ELF-1 (cell line): ENCODE results near the gene ADGB.

Source experiments
- DNase-seq: peaks from one replicate; pipeline ENCODE4 v3.0.0-alpha.2; 2016; ENCODE audit warnings: low read depth, low spot score

Gene ADGB

DNA sequence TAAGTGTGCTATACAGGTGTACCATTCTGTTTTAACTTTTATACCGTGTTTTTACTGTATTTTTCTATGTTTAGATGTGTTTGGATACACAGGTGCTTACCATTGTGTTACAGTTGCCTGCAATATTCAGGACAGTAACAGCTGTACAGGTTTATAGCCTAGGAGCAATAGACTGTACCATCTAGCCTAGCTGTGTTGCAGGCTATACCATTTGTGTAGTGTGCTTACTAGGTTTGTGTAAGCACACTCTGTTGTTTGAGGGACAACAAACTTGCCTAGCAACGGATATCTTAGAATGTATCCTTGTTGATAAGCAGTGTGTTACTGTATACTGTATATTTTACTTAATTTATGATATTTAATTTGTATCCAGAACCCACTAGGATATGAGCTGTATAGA, 35.2 kb downstream of the ADGB start:
- no peak for DNase-seq

DNA sequence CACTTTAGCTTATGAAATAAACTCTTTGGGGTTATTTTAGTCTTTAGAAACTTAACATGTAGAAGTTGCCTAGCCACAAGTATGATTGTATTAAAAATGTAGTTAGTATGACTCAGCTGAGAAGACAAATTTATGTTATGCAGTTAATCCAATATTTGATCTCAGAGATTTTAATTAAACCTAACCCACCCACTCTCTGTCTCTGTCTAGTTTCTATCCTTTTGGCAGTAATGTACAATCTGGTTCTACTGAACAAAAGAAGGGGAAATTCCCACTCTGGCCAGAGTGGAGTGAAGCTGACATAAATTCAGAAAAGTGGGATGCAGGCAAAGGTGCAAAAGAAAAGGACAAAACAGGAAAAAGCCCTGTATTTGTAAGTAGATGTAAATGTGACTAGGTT, 36.4 kb downstream of the ADGB start:
- DNase-seq = no peak

DNA sequence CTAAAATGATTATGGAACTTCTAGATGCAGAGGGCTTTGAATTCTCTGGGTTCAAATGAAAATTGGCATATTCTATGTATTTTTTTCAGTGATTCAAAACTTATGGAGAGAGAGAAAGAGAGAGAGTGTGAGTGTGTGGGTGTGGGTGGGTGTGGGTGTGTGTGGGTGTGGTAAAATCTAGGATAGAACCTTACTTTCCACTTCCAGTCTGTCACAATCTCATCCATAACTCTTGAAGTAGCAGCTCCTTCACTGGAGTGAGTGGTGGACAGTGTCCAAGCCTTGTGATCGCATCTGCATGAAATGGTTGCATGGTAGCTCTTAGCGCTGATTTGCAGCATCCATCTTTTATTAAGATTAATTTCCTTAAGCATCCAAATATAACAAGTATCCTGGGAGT, 37.7 kb downstream of the ADGB start:
- DNase-seq = no peak

DNA sequence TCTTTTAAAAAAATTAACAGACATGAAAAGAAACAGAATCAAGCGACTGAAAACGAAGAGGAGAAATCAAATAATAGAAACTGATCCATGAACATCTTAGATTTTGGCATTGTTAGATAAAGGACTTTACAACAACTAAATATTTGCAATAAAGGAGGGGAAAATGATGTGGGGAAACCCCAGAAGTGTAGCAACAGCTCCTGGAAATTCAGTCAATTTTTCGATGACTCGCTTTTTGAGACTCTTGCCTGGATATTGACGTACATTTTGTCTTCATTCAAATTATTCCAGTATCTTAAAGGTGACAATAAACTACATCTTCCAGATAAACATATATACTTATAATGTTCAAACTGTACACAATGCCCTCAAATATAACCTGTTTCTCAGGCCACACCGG, 44.1 kb downstream of the ADGB start:
- DNase-seq = no peak

DNA sequence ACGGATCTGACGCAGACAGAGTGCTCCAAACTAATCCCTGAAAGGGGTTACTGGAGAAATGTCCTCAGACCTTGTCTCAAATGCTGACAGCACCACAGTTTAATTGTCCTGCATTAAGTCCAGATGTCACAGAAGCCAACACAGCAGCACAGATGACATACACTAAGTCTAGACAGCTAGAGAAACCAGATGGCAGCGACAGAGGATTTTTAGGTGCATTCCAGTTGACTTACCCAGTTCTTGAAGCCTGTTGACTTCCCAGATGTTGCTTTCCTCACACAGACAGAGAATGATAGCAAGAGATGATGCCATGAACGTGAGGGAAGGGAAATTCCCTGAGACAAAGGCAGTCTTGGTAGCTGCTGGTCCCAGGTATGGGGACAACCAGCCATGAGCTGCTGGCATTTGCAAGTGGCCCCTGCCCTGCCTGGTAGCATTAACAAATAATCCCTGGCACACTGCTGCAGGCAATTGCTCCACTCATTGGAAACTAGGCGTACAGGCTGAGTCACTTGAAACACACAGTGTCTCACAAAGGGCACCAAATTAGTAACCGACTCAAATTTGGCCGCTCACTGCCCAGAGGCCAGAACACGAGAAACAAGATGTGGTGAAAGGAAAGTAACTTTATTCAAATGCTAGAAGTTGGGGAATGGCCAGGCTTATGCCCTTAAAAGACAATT, 52.2 kb downstream of the ADGB start:
- no peak for DNase-seq

DNA sequence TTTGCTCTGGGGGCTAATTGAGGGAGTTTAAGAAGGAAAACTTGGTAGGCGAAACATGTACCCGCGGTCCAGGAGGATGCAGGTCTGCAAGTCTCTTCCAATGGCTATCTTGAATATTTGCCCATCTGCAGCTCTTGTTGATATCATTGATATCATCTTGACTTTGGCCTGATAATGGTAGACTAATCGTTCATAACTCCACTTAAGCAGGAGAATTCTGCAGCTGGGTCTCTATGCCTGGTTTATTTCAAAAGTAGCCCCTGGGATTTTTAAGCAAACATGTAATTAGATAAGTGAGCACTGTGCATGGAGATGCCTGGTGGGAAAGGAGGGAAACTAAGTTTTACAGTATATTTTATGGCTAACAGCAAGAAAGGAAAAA, 52.7 kb downstream of the ADGB start:
- DNase-seq = no peak

DNA sequence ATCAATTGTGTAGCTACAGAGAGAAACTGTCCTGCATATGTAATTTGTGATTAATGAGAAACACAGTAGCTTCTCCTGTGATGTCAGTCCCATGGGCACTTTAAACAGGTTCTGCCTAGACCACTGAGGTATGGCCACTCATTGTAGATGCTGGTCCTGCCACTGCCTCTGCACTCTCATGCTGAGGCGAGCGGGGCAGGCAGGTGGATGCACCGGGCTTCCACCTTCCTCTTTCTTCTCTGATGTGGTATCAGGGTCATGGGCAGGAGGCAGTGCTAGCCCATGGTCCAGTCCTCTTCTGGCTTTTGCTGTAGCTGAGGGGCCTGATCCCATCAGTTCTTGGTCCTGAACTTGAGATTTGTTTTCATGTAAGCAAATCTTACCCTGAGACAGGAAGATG, 58.7 kb downstream of the ADGB start:
- DNase-seq = no peak

DNA sequence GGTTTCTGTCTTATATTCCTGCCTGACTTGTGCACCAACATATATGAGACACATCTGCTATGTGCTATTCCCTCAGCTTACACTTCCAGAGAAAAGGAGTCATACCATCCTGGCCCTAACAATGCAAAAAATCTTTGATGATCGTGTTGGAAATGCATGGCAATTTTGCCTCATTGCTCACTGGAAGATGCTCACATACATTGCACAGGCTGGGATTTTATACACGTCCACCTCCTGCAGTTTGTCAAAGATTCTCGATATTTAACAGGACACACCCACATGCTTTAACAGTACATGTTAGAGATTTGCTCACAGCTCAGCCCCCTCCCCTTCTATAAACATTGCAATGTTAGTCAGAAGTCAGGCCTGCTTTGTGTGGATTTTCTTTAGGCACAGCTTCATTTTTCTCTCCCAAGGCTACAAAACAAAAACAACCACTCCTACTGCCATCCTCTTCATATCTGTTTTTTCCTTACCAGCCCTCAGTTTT, 66.1 kb downstream of the ADGB start:
- DNase-seq = no peak

DNA sequence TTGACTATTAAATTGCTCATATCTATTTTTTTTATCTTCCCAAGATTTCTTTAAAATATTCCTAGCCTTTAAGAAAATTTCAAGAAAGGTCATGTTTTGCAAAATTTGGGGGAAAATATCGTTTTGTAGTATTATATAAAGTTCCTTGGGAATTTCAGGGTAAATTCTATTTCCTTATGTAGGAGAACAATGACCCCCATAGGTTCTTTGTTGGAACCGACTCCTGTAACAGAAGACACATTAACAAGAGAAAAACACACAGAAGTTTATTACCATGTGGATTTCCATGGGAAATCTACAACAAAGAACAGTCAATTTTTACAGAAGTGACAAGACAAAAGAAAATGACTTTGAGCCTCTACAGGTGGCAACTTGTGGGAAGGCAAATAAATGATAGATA, 68.1 kb downstream of the ADGB start:
- no peak for DNase-seq

DNA sequence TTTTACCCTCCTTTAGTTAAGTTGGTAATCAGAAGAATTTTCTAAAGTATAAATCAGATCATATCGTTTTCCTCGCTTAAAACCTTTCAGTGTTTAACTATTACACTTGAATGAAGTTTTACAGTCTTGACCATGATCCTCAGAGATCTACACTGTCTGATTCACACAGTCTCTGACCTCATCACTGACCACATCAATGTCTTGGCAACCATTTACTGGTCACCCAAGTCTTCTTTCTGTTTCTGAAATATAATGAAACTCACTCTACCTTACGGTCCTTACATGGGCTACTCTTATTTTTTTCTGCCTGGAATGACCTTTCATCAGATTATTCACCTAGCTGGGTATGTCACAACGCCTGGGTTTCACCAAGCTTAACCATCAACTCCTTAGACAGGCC, 71.4 kb downstream of the ADGB start:
- no peak for DNase-seq

DNA sequence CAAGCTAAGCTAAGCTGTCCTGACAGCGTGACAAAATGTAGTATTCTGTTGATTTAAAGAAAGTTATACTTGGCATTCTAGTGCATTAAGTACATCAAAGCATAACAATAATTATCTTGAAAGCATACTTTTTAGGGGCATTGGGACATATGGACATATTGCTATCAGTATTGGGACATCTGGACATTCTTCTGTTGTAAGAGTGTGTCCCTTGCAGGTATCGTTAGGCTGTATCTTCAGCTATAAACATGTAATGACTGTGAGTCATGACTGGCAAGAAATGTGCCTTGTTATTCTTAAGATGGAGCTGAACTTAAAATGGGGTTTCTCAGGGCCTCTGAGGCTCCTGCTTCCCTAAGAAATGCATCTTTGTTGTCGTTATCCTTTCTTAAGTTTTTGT, 74.3 kb downstream of the ADGB start:
- DNase-seq = no peak

DNA sequence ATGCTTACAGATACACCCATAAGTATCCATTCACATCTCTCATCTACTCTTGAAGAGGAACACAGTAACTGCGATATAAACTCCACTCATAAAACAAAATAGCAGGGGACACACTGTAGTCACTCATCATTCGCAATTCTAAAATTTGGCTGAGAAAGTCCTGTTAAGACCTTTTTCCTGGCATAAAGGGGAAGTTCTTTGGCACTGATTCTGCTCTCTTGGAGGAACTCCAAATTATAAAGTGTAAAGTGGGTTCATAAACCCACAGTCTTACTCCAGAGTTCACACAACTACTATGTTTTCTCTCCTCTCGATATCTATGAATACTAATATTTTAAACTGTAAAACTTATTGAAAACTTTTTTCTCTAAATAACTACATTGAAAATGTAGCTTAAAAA, 80.6 kb downstream of the ADGB start:
- no peak for DNase-seq

DNA sequence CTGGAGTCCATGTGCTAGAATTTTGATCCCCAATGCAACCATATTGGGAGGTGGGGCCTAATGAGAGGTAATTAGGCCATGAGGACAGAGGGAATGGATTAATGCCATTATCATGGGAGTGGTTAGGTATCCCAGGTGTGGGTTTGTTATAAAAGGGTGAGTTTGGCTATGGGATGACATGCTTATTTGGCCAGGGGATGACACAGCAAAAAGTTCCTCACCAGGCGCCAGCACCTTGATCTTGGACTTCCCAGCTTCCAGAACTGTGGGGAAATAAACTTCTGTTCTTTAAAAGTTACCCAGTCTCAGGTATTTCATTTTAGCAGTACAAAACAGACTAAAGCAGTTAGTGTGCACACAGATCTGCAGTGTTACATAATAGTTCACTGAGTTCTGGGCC, 84.1 kb downstream of the ADGB start:
- DNase-seq = no peak

DNA sequence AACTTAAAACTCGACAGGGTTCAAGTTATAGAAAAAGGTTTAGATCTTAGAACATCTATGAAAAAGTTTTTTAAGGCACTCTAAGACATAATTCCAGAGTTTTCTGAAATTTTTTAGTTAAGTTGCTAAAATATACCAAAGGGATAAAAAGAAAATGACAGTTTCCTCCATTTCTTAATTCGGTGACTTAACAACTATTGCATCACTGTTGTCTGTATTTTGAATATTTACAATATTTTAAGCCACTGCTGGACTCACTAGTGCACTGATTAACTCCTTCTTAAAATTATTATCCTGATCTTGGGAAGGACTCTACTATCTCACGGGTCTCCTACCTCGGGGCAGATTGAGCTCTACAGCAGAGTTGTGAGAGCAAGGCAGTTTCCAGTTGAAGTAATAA, 91.0 kb downstream of the ADGB start:
- no peak for DNase-seq

DNA sequence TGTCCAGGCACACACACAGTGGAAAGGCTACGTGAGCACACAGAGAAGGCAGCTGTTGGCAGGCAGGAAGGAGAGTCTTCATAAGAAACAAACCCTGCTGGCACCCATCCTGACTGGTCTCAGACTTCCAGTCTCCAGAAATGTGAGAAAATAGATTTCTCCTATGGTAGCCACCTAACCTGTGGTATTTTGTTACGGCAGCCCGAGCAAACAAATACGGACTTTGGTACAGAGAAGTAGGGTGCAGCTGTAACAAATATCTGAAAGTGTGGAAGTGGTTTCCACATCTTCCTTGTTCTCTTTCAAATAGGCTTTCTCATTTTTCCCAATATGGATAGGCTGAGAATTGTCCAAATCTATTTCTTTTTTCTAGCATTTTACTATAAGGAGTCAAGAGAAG, 94.6 kb downstream of the ADGB start:
- DNase-seq = no peak

DNA sequence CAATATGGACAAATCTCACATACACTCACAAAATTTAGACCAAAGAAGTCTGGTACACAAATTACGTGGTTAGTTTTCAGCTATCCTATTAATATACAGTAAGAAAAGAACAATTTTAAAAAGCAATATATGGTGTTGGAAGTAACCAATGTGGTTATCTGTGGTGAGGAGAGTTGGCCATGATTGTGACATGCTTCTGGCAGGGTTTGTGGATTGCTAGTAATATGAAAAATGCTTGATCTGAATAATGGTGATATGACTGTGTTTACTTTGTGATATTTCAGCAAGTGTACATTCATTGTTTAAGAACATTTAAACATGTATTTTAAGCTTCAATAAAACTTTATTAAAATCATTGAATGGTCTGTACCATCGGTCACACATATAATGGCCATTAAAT, 99.1 kb downstream of the ADGB start:
- DNase-seq = no peak

DNA sequence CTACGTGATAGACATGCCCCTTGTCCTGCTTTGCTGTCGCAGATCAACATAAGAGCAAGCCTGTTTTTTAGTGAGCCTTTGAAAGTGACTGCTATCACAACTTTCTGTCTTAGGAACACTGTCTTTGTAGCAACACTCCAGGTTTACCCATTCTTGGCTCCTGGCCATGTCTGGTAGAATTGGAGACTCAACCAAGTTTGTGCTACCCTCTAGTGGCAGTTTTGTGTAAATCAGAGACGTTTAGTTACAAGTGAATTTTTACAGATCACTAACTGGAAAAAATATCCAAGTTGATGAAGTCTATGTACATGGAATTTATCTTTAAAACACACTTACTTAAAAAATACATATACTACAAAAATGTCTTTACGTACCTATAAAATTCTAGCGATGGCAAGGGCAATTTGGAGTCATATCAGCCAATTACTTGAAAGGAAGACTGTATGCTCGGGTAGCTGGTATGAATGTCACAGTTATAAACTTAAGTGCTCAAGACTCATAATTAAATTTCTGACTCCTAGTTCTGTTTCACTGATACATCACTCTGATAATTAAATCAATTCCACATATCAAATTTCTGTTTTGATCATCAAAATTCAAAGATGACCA, 101.4 kb downstream of the ADGB start:
- peak; percentile 11 for DNase-seq

DNA sequence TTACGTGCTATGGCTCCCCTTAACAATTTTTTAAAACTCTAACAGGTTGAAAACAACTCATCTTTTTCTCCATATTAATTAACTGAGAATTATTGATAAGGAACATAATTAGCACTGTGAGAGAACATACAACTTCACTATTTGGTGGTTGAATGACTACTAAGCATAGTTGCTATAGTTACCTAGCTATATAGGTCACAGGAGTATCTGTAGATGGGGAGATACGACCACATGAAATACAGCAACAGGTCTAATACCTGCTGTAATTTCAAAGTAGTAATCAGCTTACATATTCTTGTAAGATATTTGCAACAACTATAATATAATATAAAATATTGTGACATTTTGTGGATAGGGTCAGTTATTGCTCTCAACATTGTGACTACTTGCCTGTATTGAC, 102.9 kb downstream of the ADGB start:
- no peak for DNase-seq

DNA sequence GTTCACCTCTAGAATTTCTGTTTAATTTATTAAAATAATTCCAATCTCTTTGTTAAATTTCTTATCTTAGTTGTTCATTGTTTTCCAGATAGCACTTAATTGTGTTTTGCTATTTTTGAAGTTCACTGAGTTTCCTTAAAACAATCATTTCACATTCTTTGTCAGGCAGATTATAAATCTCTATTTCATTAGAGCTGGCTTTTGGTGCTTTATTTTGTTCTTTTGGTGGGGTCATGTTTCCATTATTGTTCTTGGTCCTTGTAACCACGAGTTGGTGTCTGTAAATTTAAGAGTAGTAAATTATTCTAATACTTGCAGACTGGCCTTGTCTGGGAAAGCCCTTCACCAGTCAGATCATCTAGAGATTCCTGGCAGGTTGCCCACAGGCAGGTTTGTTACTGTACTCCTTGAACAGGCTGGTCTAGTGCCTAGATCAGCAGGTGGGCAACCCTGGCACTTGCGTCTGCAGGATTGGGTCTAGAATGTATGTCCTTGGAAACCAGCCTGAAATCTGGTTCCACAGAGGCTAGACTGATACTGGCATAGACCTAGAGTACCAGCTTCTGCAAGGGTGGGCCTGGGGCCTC, 110.4 kb downstream of the ADGB start:
- DNase-seq = no peak

DNA sequence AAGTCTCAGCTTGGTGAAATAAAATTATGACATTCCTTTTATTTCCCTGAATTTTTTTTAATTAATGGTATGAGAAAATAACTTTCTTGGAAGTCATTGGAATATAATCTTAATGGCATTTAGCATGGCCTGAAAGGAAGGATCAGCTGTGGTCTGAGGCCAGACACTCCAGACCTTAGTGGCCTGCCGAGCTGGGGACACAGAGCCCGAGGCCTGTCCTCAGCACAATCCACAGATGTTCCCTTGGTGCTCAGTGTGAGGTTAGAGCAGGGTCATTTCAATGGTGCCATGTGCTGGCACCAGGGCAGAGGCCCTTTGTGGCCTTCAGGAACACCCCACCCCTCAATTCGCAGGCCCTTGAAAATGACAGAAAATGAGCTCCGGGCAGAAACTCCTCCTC, 120.6 kb downstream of the ADGB start:
- DNase-seq = no peak

DNA sequence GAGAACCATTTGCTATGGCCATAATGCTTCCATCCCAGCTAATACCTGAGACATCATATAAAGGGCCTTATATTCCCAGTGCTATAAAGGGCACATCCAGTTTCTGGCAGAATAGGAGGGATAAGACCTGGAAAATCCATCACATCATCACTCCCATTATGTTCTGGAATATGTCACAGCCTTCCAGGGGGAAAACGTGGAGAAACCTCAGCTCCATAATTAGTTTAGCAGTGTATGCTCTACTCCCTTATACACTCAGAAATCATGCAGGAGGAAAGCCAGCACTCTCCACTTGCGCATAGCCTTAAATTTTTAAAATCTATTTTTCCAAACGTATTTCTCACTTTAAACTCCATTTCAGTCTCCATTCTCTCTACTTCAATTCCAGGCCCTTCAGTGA, 140.9 kb downstream of the ADGB start:
- DNase-seq = no peak

DNA sequence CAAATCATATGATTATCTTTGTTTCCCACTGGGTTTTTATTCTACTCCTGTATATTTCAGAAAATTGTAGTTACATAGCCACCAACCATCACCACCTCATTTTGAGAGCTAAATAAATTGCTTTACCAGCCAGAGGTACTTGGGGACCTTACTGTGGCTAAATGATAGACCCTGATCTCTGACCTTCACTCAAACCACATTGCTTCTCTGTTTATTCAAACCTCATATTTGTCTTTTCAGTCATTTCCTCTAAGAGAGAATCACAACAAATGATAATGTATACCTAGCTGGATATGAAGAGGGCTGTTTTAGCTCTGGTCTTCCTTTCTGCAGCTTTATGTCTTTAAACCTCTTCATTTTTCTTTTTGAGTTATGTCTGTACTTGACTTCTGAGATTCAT, 142.8 kb downstream of the ADGB start:
- no peak for DNase-seq

DNA sequence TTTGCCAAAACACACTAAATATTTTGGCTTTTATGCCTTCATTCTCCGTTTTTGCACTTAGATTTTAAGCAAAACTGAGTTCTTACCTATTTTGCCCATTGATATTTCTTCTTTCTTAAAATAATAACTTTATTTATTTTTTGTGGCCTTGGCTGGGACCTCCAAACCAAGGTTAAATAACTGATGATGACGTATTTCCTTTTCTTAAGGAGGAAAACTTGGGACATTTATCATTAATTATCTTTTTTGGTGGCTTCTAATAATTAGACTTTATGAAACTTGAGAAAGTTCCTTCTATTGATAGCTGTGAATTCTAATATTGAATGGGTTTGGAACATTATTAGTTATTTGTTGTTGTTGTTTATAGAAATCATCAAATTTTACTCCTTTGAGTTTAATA, 154.5 kb downstream of the ADGB start:
- DNase-seq = no peak

DNA sequence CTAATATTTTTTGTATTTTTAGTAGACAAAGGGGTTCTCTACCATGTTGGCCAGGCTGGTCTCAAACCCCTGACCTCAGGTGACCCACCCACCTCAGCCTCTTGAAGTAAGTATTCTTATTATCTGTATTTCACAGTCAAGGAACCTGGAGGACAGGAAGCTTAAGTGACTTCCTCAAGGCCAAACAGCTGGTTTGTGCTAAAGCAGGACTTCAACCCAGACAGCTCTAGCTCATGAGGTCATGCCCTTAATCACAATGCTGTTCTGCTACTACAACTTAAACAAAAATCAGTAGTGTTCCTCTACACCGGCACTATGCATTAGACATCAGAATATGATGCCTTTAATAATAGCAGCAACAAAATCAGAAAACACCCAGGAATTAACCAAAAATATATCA, 168.9 kb downstream of the ADGB start:
- DNase-seq = no peak
